ENCODE measurements around the gene PUM1. TPM values are rescaled to one million over a fixed set of nuclear protein-coding genes. Genes with fewer than 3 reads are reported as not detected.
A peak's percentile ranks its signal among the peaks of the same experiment; 100 is the strongest.

PUM1 gene
- total and polyA plus RNA-seq, 2 of the 4 experiments (the other 2 are of a cell fraction), result 75.4 to 137 TPM

GRCh38 chr1:30888975-30889374 is 176.5 kb downstream of the PUM1 start:
- Histone ChIP-seq H3K4ac (ENCODE audit: low read depth, low read length) (peak overlapping the region; percentile 92), H3K9me1 (ENCODE audit: insufficient read depth, low read length) (peaks cover 39% of the 10 kb centered on the region), H3K27ac (ENCODE audit: insufficient read depth, low read length) (peak overlapping the region; percentile 71; the same call in 1 of the 2 replicates), H3K18ac (ENCODE audit: low read depth, low read length) (peak overlapping the region; percentile 66), H3K36me3 (ENCODE audit: control insufficient read depth, insufficient read depth, low read length) (no peaks in the 10 kb centered on the region; the same call in 1 of the 2 replicates), H3K27me3 (ENCODE audit: control insufficient read depth, insufficient read depth, low read length) (no peaks in the 10 kb centered on the region), H3K4me1 (ENCODE audit: control insufficient read depth, insufficient read depth, low read length) (peaks cover 44% of the 10 kb centered on the region), H3K9ac (ENCODE audit: low read depth, low read length) (peak overlapping the region; percentile 46), H2BK5ac (ENCODE audit: low read depth, low read length, poor library complexity, severe bottlenecking) (peak overlapping the region; percentile 73), H2AK5ac (ENCODE audit: low read depth, low read length) (peak overlapping the region; percentile 97), H2BK15ac (ENCODE audit: low read depth, low read length) (peak overlapping the region; percentile 76; the same call in 2 of the 3 replicates), H3K79me1 (ENCODE audit: low read depth in 1 of 2, low read length in 2 of 2) (peaks cover 44 to 94% of the 10 kb centered on the region in 2 experiments), H3K56ac (ENCODE audit: extremely low read depth, insufficient read depth, low read length) (no peak overlapping the region), H3K4me2 (ENCODE audit: low read depth, low read length) (peak overlapping the region; percentile 54; the same call in 1 of the 2 replicates), H2BK20ac (ENCODE audit: low read depth, low read length) (peak overlapping the region; percentile 64; the same call in 1 of the 2 replicates), H4K8ac (ENCODE audit: low read depth in 2 of 2, low read length in 2 of 2) (peak overlapping the region; percentile 8 to 72; a peak in 3 of 4 replicates), H4K5ac (ENCODE audit: low read depth, low read length) (peak overlapping the region; percentile 55), H3K4me3 (ENCODE audit: insufficient read depth, low read depth, low read length) (no peak overlapping the region), H3K23ac (ENCODE audit: low read depth, low read length) (peak overlapping the region; percentile 74), H2AFZ (replicated peaks; ENCODE audit: low read length, poor library complexity) (peak overlapping the region; percentile 76), H2AK9ac (replicated peaks; ENCODE audit: low read depth, low read length, poor library complexity) (peak overlapping the region; percentile 88), H4K91ac (ENCODE audit: insufficient read depth, low read depth, low read length) (peak overlapping the region; percentile 84), H4K20me1 (ENCODE audit: insufficient read depth, low read length) (peaks cover 74% of the 10 kb centered on the region), H2BK120ac (ENCODE audit: low read depth, low read length) (peak overlapping the region; percentile 71), H3K14ac (replicated peaks; ENCODE audit: low read depth, low read length) (peak overlapping the region; percentile 90), H3K9me3 (ENCODE audit: control insufficient read depth, insufficient read depth, low read length) (no peaks in the 10 kb centered on the region)
- intact Hi-C loops (cut with micrococcal nuclease), result no loop called here
- DNase-seq, result no peak
- TF ChIP-seq FOS (IDR thresholded peaks at IDR 0.05; ENCODE audit: low read depth, low read length) (no peak), POLR2A (IDR thresholded peaks at IDR 0.05; ENCODE audit: low read depth, low read length) (no peak), BHLHE40 (IDR thresholded peaks at IDR 0.05; ENCODE audit: low read depth, low read length) (no peak), RFX5 (IDR thresholded peaks at IDR 0.05; ENCODE audit: low read depth, low read length) (no peak), CEBPB (IDR thresholded peaks at IDR 0.05; ENCODE audit: low read depth, low read length) (no peak), RAD21 (IDR thresholded peaks at IDR 0.05; ENCODE audit: low read length) (no peak), CTCF (conservative IDR thresholded peaks at IDR 0.05; ENCODE audit: low read depth, low read length) (no peak), RCOR1 (IDR thresholded peaks at IDR 0.05; ENCODE audit: insufficient replicate concordance, low read length) (no peak), SMC3 (IDR thresholded peaks at IDR 0.05; ENCODE audit: low read depth, low read length) (no peak)
- ChIA-PET POLR2A (ENCODE audit: unreplicated experiment) (no interaction called here), CTCF (no interaction called here)
- dilution Hi-C loops (cut with HindIII; ENCODE audit: low sequenced_read_pairs, unreplicated experiment), result no loop called here
- in situ Hi-C loops (cut with MboI; ENCODE audit: low sequenced_read_pairs), result no loop called here
- no TSS peak for BruUV-seq (replicated peaks)
- ATAC-seq (ENCODE audit: low read depth), result no peak
- no CpG with 5 or more reads among the region's 3 CpGs for WGBS, 2 experiments (ENCODE audit: extremely low coverage in 2 of 2, insufficient read length in 1 of 2)

Data from IMR-90 (cell line).